ENCODE results near the gene CSAG1.
"Not testable (repeated sequence)": the region's sequence is repeated elsewhere in the genome, so short reads cannot be mapped to it uniquely, and the experiment has no call there.

CSAG1 gene

GRCh38 chrX:152733261-152733975 is at the start of gene CSAG1, which contains the start of gene MAGEA12:
CSAG1 (minus strand) TSS chrX:152733721; CDS start chrX:152732460, 1,261 bp downstream.
MAGEA12 (plus strand) TSS chrX:152733757; CDS start chrX:152736162, 2,405 bp downstream.
- no peak for DNase-seq (ENCODE audit: low read depth)

- not testable (repeated sequence) for DNase-seq (ENCODE audit: low read depth)
Measured at GRCh38 chrX:152769549-152770289, 36.2 kb upstream of the CSAG1 start, which contains the start of gene MAGEA6. MAGEA6 (minus strand) TSS chrX:152769689; CDS start chrX:152767650, 2,039 bp downstream.

GRCh38 chrX:152766562-152766961 is 33.0 kb upstream of the CSAG1 start:
- not testable (repeated sequence) for DNase-seq (ENCODE audit: low read depth)

GRCh38 chrX:152761582-152761981 is 28.1 kb upstream of the CSAG1 start:
- not testable (repeated sequence) for DNase-seq (ENCODE audit: low read depth)

GRCh38 chrX:152759544-152759943 is 26.0 kb upstream of the CSAG1 start:
- not testable (repeated sequence) for DNase-seq (ENCODE audit: low read depth)

- DNase-seq (ENCODE audit: low read depth): not testable (repeated sequence)
Measured at GRCh38 chrX:152758918-152759317, 25.4 kb upstream of the CSAG1 start, which contains the start of gene CSAG3. CSAG3 (plus strand) TSS chrX:152759218.

- not testable (repeated sequence) for DNase-seq (ENCODE audit: low read depth)
Measured at GRCh38 chrX:152754871-152755270, 21.4 kb upstream of the CSAG1 start.

- not testable (repeated sequence) for DNase-seq (ENCODE audit: low read depth)
Measured at GRCh38 chrX:152753686-152754650, 20.4 kb upstream of the CSAG1 start, which contains the start of gene MAGEA2. MAGEA2 (minus strand) TSS chrX:152753842; CDS start chrX:152751363, 2,479 bp downstream.

GRCh38 chrX:152738560-152738959 is 5.0 kb upstream of the CSAG1 start:
- no peak for DNase-seq (ENCODE audit: low read depth)

- DNase-seq (ENCODE audit: low read depth): not testable (repeated sequence)
Measured at GRCh38 chrX:152736528-152736927, 3.0 kb upstream of the CSAG1 start.

- no peak for DNase-seq (ENCODE audit: low read depth)
Measured at GRCh38 chrX:152735860-152736511, 2.5 kb upstream of the CSAG1 start.

GRCh38 chrX:152735101-152735500 is 1.6 kb upstream of the CSAG1 start:
- no peak for DNase-seq (ENCODE audit: low read depth)

- not testable (repeated sequence) for DNase-seq (ENCODE audit: low read depth)
Measured at GRCh38 chrX:152734143-152734858, 780 bp upstream of the CSAG1 start.

GRCh38 chrX:152725409-152725808 is 8.1 kb downstream of the CSAG1 start:
- no peak for DNase-seq (ENCODE audit: low read depth)

- DNase-seq (ENCODE audit: low read depth): not testable (repeated sequence)
Measured at GRCh38 chrX:152713815-152714787, 19.4 kb downstream of the CSAG1 start, which contains the start of gene MAGEA2B. MAGEA2B (plus strand) TSS chrX:152714628; CDS start chrX:152717107, 2,479 bp downstream.

GRCh38 chrX:152713195-152713594 is 20.3 kb downstream of the CSAG1 start:
- not testable (repeated sequence) for DNase-seq (ENCODE audit: low read depth)

- DNase-seq (ENCODE audit: low read depth): not testable (repeated sequence)
Measured at GRCh38 chrX:152709173-152709572, 24.3 kb downstream of the CSAG1 start, which contains the start of gene CSAG2. CSAG2 (minus strand) TSS chrX:152709273; CDS start chrX:152709112, 161 bp downstream.

GRCh38 chrX:152706500-152706899 is 27.0 kb downstream of the CSAG1 start:
- DNase-seq (ENCODE audit: low read depth): not testable (repeated sequence)

- DNase-seq (ENCODE audit: low read depth): not testable (repeated sequence)
Measured at GRCh38 chrX:152700390-152700789, 33.1 kb downstream of the CSAG1 start.
